Non-pigmented ciliary epithelial cell (primary cell): ENCODE measurements around the gene IARS2.
"Not testable (repeated sequence)": the region's sequence is repeated elsewhere in the genome, so short reads cannot be mapped to it uniquely, and the experiment has no call there.

ENCODE experiments used
- DNase-seq: peaks from one replicate; pipeline ENCODE4 v3.0.0-alpha.2; 2010; ENCODE audit warnings: low read depth

Gene IARS2

DNA sequence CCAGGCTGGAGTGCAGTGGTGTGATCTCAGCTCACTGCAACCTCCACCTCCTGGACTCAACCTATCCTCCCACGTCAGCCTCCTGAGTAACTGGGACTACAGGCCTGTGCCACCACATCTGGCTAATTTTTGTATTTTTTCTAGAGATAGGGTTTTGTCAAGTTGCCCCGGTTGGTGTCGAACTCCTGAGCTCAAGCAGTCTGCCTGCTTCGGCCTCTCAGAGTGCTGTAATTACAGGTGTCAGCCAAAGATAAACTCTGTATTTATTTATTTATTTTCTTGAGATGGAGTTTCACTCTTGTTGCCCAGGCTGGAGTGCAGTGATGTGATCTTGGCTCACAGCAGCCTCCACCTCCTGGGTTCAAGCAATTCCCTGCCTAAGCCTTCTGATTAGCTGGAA lies 18.7 kb downstream of the IARS2 start:
- not testable (repeated sequence) for DNase-seq

DNA sequence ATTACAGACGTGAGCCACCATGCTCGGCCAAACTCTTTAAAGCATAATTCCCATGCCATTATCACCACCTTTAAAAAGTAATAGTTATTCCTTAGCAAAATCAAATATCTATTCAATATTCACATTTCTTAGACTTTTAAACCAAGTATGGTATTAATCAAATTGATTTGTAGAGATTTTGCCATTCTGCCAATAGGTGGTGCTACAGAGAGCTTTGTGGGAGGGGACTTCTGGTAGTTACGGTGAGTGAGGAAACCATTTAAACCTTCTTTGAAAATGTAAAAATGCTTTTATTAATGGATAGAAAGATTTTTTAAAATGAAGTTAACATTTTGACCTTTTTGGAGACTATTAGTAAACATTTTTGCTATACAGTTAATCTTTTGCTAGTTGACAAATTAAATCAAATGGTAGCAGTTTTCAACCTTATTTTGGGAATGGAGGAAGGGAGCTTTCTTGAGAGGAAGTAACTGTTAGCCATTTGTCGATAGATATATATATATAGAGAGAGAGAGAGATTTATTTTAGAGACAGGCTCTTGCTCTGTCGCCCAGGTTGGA lies 19.3 kb downstream of the IARS2 start:
- DNase-seq = no peak

DNA sequence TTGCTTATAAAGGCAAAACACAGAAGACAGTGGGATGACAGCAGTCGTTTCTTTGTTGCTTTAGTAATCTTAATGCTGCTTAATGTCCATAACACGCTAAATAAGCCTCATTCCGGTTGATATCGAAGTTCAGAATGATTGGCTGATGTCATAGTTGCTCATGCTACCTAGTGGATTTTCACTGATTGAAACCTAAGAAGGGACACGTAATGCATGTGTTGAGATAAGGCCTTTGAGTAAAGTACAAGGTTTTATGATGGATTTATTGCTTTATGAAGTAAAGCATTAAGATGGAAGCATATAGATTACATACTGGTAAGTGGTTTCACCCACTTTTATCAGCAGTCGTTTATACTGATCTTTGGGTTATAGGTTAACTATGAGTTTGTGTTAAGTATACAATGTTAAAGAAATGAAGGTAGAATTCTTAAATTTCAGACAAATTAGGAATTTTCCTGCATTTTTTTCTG lies 25.1 kb downstream of the IARS2 start:
- DNase-seq = no peak

GRCh38 chr1:220121791-220122530 lies 28.0 kb downstream of the IARS2 start:
- DNase-seq = no peak

- DNase-seq = no peak
Observed at GRCh38 chr1:220123066-220123465, 29.1 kb downstream of the IARS2 start.

DNA sequence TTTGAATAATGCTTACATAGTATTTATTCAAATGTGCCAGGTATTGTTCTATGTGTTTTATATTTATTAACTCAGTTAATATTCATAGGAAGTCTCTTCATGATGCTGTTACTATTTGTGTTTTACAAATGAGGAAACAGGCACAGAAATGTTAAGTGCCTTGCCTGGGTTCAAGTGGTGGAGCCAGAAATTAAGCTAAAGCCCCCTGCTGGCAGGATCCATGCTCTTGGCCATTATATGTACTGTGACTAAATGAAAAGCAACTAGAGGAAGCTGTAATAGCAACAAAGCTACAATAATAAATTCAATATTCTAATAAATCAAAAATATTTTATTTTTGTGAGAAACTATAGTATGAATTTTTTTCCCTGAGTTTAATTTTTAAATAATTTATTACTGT lies 30.0 kb downstream of the IARS2 start:
- no peak for DNase-seq

DNA sequence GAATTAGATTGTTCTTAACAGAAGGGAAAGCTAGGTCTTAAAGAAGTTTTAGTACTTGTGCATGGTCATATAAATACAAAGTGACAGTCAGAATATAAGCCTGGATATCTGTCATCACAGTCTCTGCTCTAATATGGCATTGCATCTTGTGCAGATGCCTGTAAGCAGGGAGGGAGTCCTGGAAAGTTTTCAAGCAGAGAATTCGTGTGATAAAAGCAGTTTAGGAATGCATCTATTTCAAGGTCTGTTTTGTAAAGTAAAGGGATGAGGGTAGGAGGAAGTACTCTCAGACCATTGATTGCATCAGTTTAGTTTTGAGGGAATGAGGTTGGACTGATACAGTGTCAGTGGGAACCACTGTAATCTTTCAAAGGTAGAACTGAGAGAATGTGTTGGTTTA lies 30.6 kb downstream of the IARS2 start:
- DNase-seq = peak; percentile 10

- no peak for DNase-seq
Observed at GRCh38 chr1:220127076-220127475, 33.1 kb downstream of the IARS2 start.

DNA sequence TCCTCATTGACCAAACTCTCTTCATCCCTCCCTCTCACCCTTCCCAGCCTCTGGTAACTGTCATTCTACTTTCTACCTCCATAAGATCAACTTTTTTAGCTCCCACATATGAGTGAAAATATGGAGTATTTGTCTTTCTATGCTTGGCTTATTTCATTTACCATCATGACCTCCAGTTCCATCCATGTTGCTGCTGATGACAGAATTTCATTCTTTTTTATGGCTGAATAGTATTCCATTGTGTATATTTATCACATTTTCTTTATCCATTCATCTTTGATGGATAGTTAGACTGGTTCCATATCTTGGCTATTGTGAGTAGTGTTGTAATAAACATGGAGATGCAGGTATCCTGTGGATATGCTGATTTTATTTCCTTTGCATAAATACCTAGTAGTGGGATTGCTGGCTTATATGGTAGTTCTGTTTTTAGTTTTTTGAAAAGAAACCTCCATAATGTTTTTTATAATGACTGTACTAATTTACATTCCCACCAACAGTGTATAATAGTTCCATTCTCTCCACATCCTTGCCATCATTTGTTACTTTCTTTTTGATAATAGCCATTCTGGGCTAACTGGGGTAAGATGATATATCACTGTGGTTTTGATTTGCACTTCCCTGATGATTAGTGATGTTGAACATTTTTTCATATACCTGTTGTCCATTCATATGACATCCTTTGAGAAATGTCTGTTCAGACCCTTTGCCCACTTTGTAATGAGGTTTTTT lies 35.7 kb downstream of the IARS2 start:
- no peak for DNase-seq

- DNase-seq = no peak
Observed at GRCh38 chr1:220135755-220136154, 41.8 kb downstream of the IARS2 start.

- no peak for DNase-seq
Observed at GRCh38 chr1:220137019-220137786, 43.3 kb downstream of the IARS2 start.

DNA sequence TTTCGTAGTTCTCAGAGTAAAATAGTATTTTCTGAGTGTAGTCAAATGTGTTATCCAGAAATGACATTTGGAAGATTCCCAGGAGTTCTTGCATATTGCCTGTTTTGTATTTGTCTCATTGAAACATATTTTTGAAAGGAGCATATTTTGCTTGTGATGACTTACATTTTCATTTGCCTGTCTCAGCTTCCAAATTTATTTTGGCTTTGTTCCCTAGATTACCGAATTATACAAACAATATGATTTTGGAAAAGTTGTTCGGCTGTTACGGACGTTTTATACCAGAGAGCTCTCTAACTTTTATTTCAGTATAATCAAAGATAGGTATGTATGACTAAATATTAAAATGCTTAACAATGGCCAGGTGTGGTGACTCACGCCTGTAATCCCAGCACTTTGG lies 46.0 kb downstream of the IARS2 start:
- DNase-seq = no peak

DNA sequence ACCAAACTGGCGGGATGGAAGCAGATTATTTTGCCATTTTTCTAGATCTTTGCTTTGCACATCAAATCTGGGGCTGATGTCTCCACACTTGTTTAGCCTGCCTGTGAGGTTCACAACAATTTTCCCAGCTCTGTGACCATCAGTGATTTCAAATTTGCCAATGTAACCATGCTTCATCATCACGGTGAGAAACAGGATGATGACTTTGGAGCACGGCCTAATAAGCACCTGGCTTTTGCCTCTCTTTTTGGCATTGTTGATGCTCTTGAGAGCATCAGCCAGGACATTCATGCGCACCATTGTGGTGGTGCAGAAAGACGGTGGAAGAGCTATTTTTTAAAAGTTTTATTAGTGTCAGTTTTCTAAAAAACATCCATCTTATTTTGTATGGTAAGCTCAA lies 50.1 kb downstream of the IARS2 start:
- DNase-seq = no peak

GRCh38 chr1:220149742-220150141 lies 55.8 kb downstream of the IARS2 start:
- no peak for DNase-seq

DNA sequence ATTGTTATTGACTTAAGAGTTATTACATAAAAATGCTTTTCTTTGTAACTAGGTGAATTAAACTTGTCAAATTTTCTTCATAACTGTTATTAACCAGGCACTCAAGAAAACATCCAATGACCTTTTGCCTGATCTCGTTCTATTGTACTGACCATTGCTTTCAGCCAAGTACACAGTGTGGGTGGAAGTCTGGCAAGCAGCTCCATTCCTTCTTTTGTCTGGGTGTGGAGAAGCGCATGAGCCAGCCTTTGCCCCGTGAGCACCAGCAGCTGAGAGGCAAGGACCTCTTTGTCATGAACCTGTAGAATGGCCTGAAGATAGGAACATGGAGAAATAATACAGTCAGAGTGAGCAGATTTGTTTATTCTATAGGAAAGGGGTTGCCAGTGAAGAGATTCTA lies 57.5 kb downstream of the IARS2 start:
- peak; percentile 17 for DNase-seq

GRCh38 chr1:220153147-220153546 lies 59.2 kb downstream of the IARS2 start:
- no peak for DNase-seq

GRCh38 chr1:220156620-220157146 lies 62.8 kb downstream of the IARS2 start:
- no peak for DNase-seq

- no peak for DNase-seq
Observed at GRCh38 chr1:220157738-220158137, 63.8 kb downstream of the IARS2 start.

GRCh38 chr1:220158530-220158929 lies 64.6 kb downstream of the IARS2 start:
- DNase-seq = not testable (repeated sequence)

- DNase-seq = no peak
Observed at GRCh38 chr1:220159041-220159440, 65.1 kb downstream of the IARS2 start.

- no peak for DNase-seq
Observed at GRCh38 chr1:220160027-220160426, 66.1 kb downstream of the IARS2 start.

GRCh38 chr1:220164116-220164515 lies 70.2 kb downstream of the IARS2 start:
- no peak for DNase-seq
